ENCODE measurements around the gene C1QTNF6.

Gene C1QTNF6

DNA sequence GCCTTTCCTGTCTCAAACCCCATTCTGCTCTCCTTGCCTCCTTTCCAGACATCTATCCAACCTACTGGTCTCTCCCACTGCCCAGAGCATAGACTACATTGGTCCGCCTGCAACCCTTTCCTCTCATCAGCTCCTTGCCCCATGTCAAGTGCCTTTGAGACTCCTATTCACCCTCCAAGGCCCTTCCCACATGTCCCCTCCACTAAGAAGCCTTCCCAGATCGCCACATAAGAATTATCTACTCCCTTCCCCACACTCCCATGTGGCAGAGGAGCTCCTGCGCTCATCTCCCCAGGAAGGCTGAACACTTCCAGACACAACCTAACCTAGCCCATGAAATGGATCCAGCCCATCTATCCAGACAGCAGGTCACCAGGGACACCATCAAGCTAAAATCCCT lies 10.3 kb downstream of the C1QTNF6 start:
- TF ChIP-seq CTCF (IDR thresholded peaks at IDR 0.05): no peak
- DNase-seq: no peak
- no peaks in the 10 kb centered on the region for H3K36me3 Mint-ChIP-seq (ENCODE audit: low read depth)
- H3K4me3 Mint-ChIP-seq: peak overlapping the region; percentile 3
- peaks cover 60% of the 10 kb centered on the region for H3K4me1 Mint-ChIP-seq
- no peaks in the 10 kb centered on the region for H3K9me3 Mint-ChIP-seq
- peak overlapping the region; percentile 3 for H3K27ac Mint-ChIP-seq
- peaks cover 18% of the 10 kb centered on the region for H3K27me3 Mint-ChIP-seq (ENCODE audit: low read depth, poor library complexity)

DNA sequence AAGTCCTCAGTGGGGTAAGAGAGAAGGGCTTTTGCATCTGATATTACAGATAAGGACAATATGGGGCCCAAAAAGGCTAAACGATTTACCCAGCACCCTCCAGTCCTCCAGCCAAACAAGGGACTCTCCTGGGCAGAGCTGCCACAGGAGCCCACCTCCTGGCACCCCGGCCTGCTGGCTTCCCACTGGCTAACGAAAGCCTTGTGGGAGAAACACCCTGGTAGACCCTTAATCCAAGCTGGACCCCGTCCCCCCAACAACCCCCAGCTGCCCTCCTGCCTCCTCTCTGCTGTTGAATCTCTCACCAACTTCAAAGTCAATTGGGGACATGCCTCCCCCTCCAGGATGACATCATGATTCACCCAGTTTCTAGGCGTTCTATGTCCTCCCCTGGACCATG lies 10.8 kb downstream of the C1QTNF6 start:
- Mint-ChIP-seq H3K9me3 (no peaks in the 10 kb centered on the region), H3K4me3 (no peak overlapping the region), H3K27ac (peak overlapping the region; percentile 3), H3K27me3 (ENCODE audit: low read depth, poor library complexity) (peaks cover 18% of the 10 kb centered on the region), H3K4me1 (peaks cover 66% of the 10 kb centered on the region), H3K36me3 (ENCODE audit: low read depth) (no peaks in the 10 kb centered on the region)
- DNase-seq: no peak
- no peak for TF ChIP-seq CTCF (IDR thresholded peaks at IDR 0.05)

DNA sequence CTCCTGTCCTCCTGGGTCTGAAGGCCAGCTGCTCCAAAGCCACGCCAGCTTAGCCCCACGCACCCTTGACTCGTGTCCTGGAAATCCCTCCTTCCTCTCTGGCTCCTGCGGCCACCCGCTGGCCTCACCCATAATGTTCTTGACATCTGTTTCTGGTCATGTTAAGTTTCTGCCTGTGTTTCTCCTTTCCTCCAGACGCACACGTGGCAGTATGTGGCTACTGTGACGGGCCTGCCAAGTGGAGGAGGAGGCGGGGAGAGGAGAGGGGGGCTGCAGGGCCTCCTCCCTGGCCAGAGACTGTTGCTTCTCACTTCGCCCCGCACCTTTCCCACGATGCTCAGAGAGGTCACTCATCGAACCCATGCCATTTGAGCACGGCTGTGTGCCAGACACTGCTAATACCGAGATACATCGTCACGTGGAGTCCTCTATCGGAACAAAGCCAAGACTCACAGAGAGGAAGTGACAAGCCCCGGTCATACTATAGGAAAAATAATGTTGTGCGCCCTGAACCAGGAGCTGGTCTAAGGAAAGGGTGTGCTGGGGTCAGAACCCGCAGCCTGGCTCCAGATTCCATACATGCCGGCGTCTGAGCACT lies 11.5 kb downstream of the C1QTNF6 start:
- H3K36me3 Mint-ChIP-seq (ENCODE audit: low read depth): no peaks in the 10 kb centered on the region
- H3K4me3 Mint-ChIP-seq: peak overlapping the region; percentile 16

GRCh38 chr22:37175414-37176281 lies 12.4 kb downstream of the C1QTNF6 start:
- Mint-ChIP-seq H3K27me3 (ENCODE audit: low read depth, poor library complexity) (peaks cover 15% of the 10 kb centered on the region), H3K4me1 (peaks cover 78% of the 10 kb centered on the region), H3K4me3 (no peak overlapping the region), H3K36me3 (ENCODE audit: low read depth) (no peaks in the 10 kb centered on the region), H3K27ac (peak overlapping the region; percentile 26), H3K9me3 (no peaks in the 10 kb centered on the region)
- no peak for DNase-seq
- TF ChIP-seq CTCF (IDR thresholded peaks at IDR 0.05): no peak

More for the DNA sequence above, 11.5 kb downstream of the C1QTNF6 start:
- Mint-ChIP-seq H3K9me3 (no peaks in the 10 kb centered on the region), H3K4me1 (peaks cover 72% of the 10 kb centered on the region), H3K27ac (peak overlapping the region; percentile 26), H3K27me3 (ENCODE audit: low read depth, poor library complexity) (peaks cover 15% of the 10 kb centered on the region)
- no peak for TF ChIP-seq CTCF (IDR thresholded peaks at IDR 0.05)
- DNase-seq: no peak

GRCh38 chr22:37174964-37175363 lies 13.1 kb downstream of the C1QTNF6 start:
- Mint-ChIP-seq H3K36me3 (ENCODE audit: low read depth) (no peaks in the 10 kb centered on the region), H3K4me1 (peaks cover 74% of the 10 kb centered on the region), H3K4me3 (no peak overlapping the region), H3K27me3 (ENCODE audit: low read depth, poor library complexity) (peaks cover 15% of the 10 kb centered on the region), H3K27ac (peak overlapping the region; percentile 52), H3K9me3 (no peaks in the 10 kb centered on the region)
- TF ChIP-seq CTCF (IDR thresholded peaks at IDR 0.05): no peak
- no peak for DNase-seq

Data from nephron progenitor cell (in vitro differentiated cells).